KG1 (cell line): ENCODE results near the gene ZSWIM7.

Experiments
- DNase-seq: peaks from one replicate; lab custom pipeline; 2025; lab: John Stamatoyannopoulos, UW

ZSWIM7 gene, protein sequence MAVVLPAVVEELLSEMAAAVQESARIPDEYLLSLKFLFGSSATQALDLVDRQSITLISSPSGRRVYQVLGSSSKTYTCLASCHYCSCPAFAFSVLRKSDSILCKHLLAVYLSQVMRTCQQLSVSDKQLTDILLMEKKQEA

DNA sequence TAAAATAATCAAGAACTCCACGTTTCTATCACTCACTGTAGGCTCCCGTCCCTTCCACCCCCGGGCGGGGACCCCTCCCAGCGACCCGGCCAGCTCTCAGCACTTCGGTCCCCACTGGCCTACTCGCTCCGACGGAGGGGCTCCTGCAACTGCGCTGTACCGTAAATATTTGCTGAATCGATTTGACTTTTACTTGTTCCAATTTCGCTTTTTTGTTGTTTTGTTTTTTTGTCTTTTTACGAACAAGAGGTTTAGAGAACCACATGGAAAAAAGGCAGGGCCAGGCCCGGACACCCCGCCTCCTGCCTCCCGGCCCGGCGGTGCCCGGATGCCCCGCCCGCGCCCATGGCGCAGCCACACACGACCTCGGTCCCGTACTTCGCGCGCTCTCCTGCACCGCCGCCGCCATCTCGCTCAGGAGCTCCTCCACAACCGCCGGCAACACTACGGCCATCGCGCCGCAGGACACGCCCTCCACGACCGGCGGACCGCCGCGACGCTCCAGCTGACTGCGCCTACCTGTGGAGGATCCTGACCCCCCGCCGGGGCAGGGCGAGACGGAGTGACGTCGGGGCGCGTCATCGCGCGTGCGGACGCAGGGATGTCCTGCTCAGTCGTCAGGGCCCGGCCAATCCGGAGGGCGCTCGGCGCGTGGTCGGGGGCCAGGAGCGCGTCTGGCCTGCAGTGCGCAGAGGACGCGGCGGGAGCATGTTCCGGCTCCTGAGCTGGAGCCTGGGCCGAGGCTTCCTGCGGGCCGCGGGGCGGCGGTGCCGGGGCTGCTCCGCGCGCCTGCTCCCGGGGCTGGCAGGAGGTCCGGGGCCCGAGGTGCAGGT lies at the start of gene ZSWIM7, which contains the start of gene TTC19:
TSS of gene ZSWIM7 (minus strand) at position 564 of the 833 bp plus-strand sequence. CDS start at position 454, 110 bp downstream.
TSS of gene TTC19 (plus strand) at position 684 of the 833 bp plus-strand sequence. CDS start at position 709, 25 bp downstream.
- DNase-seq: peak; percentile 60

DNA sequence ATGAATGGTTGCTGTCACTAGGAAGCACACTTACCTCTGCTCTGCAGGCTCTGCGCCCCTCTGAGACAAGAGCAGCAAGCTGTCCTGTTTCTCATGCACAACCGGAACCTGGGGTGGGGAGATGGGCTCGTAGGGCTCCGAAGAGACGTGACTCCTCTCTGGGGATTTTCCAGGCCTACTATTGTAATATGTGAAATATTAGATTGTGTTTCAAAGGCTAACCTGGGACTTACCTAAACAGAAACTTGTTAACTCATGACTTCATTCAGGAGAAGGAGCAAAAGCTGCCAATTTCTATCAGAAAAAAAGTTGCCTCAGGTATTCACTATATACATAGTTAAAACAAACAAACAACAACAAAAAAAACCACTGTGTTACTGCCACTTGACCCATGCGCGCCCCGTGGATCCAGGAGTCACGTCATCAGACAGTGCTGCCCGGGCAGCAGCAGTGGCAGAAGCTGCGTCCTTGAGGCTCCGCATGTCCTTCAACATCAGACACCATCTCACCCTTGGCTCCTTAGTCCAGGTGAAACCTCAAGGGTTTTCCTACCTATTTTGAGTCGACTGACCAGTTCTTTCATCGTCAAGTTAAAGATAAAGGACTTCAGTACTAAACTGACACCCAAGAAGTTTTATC lies 49.4 kb upstream of the ZSWIM7 start:
- no peak for DNase-seq

DNA sequence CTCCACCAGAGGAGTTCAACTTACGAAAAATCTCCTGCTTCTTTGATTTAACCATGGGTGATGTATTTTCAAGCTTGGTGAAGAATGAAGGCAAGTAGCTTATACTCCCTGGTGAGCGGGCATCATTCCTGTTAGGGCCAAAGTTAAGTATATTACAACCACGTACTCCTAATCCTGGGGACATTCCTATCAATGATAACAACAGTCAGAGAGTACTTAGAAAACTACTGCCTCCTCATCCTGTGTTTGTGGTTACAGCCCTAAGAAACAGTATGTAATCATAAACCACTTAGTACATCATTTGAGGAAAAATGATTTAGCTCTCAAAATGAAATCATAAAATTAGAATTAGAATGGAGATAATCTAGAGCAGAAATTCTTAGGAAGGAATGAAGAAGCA lies 47.5 kb upstream of the ZSWIM7 start:
- no peak for DNase-seq

DNA sequence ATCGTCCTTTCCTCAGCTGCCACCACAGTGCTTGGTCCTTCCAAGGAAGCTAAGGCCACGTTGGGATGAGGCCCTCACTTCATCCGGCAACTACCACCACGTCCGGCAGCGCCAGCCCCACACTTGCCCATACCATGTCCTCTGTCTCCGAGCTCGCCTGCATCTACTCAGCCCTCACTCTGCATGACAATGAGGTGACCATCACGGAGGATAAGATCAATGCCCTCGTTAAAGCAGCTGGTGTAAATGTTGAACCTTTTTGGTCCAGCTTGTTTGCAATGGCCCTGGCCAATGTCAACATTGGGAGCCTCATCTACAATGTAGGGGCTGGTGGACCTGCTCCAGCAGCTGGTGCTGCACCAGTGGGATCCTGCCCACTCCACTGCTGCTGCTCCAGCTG lies 45.0 kb upstream of the ZSWIM7 start:
- no peak for DNase-seq

DNA sequence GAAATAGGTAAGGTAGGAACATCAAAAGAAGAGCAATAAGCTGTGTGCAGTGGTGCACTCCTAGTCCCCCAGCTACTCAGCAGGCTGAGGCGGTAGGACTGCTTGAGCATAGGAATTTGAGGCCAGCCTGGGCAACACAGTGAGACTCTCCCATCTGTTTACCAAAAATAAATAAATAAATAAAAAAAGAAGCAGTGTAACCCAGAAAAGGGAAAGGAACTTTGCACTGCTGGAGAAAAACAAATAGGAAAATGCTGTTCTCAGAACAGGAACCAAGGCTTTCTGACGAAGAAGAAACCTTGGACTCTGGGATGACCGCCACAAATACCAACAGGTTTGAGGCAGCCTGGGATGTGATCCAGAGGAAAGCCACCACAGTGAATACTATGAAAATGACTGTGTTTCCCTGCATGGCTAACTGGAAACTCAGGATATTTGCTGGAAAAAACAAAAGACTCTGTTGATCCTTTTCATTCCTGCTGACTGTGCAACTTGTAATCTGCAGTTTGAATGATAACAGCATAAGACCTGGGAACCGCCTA lies 41.3 kb upstream of the ZSWIM7 start:
- DNase-seq: no peak

DNA sequence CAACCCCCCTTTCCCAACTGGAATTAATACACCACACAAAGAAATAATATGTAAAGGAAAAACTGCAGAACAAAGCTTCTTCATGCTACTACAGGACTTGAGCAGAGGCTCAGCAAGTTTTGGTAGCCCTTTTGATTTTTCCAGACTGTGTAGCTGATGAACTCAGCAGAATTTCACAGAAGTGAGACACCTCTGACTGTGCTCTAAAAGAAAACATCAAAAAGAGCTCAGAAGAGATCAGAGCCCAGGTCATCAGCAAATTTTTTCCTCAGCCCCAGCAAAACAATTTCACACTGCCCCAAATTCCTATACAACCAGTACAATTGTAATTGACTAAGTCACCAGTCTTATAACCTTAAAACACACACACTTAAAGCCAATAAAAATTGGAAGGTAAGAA lies 38.1 kb upstream of the ZSWIM7 start:
- no peak for DNase-seq

DNA sequence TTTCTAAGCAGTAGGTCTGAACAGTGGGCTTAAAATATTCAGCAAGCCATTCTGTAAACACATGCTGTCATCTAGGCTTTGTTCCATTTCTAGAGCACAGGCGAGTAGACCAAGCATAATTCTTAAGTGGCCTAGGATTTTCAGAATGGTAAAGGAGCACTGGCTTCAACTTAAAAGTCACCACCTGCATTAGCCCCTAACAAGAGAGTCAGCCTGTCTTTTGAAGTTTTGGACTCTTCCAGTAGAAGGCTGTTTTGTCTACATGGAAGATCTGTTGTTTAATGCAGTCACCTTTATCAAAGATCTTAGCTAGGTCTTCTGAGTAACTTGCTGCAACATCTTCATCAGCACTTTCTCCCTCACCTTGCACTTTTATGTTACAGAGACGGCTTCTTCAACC lies 36.8 kb upstream of the ZSWIM7 start:
- no peak for DNase-seq

DNA sequence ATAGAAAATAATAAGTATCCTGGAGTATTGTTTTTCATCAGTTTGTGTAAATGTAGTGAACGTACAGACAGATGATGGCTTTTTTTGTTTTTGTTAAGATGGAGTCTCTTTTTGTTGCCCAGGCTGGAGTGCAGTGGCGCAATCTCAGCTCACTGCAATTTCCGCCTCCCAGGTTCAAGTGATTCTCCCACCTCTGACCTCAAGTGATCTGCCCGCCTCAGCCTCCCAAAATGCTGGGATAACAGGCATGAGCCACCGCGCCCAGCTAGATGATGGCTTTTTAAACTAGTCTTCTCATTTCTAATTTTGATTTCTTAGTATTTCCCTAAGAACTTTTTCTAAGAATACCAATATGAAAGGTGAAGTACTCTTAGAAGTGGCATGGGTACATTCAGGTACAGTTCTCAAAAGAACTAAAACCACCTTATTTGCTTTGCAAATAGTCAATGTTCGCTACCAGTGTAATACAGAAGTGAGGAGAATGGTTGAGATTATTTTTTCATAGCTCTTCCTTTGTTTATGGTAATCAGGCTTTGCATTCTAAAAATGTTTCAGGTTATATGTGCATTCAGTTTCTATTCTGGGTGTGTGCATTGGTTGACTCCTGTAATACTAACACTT lies 34.3 kb upstream of the ZSWIM7 start:
- no peak for DNase-seq

DNA sequence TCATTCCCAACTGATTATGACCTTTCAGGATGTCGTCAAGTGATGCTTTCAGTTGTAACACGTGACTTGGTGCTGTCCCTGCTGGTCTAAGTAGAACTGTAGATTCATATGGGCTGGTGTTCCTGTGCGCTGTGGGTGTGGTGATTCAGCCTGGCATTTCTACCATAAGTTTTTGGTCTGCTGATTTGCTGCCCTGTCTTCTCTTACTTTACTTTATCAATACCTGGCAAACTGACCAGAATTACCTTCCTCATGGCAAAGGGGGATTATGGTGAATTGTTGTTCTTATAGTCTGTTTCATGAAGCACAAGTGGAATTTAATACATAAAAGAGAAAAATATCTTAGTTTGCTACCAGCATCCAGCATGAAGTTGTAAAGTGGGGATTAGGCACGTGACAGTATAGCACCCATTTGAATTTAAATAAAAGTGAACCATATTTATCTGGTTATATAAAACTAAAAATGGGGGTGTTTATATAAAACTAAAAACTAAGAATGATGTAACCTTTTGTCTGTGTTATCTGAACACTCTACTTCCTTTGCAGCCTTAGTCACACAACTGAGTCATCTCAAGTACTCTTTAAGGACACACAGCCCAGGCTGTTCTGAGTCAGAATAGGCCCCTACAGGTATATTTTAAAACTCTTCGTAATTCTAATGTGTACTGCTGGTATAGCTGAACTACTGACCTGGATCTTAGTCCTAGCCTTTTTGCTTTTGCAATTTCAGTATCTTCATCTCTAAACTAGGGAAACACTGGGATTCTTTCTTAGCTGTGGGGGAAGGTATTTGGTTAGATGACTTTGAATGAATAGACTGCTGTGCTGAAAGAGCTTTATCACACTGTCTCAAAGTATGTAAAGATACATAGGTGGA lies 28.4 kb upstream of the ZSWIM7 start:
- no peak for DNase-seq

DNA sequence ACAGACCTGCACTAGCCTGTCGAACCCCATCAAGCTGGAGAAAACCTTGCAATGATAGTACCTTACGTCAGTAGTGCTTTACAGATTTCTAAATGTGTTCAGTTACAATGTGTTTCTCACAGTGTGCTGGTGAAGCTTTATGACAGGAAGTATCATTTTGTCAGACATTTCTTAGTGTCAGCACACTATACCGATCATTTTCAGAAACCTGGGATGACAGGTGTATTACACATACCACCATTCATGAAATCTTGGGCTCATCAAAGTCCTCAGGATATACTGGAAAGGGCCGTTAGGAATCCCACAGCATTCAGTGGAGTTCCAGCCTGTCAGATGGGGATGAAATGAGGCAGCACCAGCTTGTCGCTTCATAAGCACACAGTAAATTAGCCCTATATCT lies 27.4 kb upstream of the ZSWIM7 start:
- no peak for DNase-seq

DNA sequence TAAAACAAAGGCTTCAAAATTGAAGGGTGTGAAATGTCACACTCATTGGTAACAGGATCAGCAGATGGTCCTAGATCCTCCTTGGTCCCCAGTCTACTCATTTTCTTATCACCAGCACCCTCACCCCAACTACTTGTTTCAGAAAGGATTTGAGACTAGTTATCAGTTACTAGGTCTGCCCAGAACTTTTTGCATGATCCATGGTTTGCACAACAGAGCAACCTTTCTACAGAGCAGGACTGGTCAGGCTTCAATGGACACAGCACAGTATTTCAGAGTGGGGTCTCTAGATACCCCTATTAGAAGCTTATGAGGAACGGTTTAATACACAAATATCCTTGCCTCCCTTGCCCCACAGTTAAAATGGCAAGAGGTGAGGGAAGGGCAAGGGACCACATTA lies 25.7 kb upstream of the ZSWIM7 start:
- DNase-seq: no peak

DNA sequence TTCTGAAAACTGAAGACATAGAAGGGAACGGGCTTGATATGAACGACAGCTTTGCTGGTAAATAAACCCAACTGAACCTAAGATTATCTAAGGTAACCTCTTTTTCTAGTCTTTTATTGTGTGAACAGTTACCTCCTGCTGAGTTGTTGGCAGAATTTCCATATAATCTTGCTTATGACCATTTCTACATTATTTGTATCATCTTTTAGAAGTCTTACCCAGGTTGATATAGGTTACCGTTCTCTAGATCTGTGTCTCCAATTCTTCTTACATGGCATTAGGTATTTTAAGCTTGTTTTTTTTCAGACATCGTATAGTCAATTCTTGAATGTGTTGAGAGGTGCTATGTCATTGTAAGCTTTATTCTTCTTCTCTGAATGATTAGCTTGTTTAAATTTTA lies 24.4 kb upstream of the ZSWIM7 start:
- DNase-seq: no peak

DNA sequence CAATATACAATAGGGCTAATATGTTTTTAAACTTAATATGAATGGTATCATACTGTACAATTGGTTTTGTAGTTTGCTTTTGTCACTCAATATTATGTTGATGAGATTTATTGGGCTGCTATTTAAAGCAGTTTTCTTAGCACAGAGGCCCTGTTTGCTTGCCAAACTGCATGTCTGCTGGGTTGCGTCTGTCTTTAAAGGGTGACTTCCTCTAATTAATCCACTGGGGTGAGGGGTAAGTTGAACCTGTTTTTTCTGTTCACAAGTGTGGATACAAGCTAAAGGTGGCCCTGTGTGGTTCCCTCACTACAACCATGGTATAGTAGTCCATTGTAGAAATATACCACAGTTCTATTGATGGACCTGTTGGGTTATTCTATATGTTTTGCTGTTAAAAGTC lies 19.8 kb upstream of the ZSWIM7 start:
- DNase-seq: no peak

DNA sequence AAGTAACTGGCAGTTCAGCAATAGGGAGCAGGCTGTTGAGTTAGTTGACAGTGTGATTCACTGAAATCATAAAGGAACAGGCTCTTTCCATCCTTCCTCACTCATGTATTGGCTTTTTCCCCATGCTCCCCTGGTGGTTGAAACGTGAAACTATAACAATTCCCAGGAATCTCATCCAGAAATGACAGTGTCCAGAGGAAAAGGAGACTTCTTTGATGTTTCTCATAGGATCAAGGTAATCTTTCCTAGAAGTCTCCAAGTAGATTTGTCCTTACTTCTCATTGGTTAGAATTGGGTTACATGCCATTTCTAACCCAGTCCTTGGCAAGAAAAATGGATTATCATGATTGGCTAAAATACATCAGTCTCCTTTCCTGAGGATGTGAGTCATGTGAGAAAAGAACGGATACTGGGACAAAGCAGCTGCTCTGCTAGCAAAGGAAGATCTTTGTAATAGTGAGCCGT lies 14.5 kb upstream of the ZSWIM7 start:
- DNase-seq: no peak

DNA sequence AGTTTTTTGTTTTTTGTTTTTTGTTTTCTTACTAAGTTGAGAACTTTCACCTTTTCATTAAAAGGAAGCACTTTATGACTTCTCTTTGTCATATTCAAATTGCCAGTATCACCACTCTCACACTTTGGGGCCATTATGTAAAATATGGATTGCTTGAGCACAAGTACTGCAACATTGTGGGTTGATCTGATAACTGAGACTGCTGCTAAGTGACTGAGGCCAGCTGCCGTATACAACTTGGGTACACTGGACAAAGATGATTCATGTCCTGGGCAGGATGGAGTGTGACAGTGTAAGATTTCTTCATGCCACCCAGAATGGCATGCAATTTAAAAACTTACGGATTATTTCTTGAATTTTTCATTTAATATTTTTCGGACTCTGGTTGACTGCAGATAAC lies 7.9 kb upstream of the ZSWIM7 start:
- no peak for DNase-seq

DNA sequence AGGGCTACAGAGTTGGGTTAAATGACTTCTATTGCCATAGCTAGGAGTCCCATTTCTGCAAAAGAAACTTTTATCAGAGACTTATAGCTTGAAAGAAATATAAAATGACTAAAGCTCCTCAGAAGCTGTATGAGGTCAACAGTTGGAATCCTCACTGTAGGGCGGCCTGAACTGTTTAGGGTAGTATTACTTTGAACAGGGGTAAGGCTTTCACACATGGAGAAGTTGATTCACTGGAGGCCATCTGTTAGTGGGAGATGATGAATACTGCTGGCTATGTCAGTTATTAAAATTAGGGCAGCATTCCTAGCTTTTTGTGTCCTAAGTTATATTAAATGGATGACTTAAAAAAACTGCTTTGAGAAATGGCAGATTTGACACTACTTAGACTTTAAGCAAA lies 6.1 kb upstream of the ZSWIM7 start:
- DNase-seq: no peak

DNA sequence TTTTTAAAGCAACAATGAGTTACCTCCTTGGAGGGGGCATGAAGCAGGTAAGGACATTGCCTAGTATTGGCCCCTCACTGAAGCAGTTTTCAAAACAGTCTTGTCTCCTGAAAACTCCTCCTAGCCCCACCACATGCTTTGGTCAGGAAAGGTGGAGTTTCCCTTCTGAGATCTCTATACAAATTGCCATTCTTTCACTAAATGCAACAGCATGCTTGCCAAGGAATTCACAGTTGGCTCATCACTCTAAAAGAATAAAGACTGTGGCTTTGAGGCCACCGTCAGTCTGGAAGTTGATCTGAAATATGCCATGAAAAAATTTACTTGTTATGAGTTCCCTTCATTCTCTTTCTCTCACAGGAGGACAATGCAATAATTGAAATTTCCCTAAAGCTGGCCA lies 4.3 kb upstream of the ZSWIM7 start:
- no peak for DNase-seq

DNA sequence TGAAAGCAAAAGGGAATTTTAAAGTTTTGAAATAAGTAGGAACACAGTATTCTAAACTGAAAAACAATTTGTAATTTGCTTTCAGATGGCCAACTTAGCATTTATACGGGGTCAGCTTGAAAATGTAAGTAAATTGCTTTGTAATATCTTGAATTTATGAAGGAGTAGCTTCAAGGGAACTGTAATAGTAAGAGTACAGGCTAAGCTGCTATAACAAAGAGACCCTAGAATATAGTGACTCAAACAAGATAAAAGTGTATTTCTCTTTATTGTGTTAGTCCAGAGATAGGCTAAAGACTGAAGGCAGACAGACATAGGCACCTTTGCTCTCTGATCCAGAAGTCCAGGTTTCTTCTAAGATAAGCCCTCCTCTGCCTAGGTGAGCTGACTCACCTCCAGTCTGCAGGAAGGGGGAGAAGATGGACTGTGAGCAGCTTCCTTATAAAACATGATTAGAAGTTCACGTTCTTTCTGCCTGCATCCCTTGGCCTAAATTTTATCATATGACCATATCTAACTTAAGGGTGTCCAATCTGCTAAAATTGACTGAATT lies 3.3 kb upstream of the ZSWIM7 start:
- no peak for DNase-seq

DNA sequence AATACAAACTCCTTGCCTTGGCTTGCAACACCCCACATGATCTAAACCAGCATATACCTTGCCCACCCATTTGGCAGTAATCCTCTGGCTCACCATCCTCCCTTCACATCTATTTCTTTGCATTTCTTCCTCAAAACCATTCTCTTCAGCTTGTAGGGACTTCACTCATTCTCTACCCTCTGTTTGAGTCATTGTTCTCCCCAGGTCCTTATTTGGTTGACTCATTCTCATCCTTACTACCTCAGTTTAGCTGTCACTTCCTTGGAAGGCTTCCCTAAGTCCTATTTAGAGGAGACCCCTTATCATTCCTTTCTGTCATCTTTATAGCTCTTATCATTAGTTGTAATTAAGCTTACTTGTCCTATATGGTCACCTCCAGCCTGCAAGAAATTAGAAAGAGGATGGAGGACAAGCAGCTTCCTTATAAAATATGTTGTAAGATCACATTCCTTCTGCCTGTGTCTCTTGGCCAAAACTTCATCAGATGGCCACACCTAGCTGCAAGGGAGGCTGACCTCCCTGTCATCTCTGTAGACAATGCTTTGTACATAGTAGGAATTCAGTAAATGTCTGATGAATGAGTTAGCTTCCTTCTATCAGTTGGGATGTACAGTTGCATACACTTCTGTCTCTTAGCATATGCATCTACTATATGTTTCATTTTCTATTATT lies 1.9 kb upstream of the ZSWIM7 start:
- no peak for DNase-seq
